Measurements from ENCODE around the gene XPNPEP2.

Gene XPNPEP2

DNA sequence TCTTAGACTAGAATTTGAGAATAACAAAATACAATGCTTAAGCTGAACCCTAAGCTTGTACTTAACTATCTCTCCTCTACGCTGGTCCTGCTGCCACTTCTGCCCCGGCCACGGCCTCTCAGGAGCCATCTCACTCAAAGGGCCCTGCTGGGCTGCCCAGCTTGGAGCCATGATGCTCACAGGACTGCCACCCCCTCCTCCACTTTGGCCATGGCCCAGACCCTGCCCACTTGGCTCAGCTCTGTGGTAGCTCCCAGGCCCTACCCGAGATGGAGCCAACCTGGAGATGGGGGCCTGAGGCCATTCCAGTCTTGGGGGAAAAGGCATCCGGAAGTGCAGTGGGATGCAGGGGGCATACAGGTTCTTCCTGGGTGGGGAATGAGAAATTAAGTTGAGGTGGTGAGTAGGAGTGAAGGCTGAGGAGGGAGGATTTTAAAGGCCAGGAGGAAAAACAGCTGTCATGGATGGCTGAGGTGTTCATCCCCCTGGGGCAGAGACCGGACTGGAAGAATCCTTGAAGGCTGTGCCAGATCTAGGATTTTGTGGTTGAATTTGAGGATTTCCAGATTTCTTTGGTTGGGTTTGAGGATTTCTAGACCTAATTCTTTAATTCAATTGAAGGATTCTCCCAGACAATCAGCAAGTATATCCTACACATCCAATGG is 41.8 kb downstream of the XPNPEP2 start:
- no peak for DNase-seq

GRCh38 chrX:129781134-129781672 is 42.4 kb downstream of the XPNPEP2 start:
- DNase-seq = no peak

DNA sequence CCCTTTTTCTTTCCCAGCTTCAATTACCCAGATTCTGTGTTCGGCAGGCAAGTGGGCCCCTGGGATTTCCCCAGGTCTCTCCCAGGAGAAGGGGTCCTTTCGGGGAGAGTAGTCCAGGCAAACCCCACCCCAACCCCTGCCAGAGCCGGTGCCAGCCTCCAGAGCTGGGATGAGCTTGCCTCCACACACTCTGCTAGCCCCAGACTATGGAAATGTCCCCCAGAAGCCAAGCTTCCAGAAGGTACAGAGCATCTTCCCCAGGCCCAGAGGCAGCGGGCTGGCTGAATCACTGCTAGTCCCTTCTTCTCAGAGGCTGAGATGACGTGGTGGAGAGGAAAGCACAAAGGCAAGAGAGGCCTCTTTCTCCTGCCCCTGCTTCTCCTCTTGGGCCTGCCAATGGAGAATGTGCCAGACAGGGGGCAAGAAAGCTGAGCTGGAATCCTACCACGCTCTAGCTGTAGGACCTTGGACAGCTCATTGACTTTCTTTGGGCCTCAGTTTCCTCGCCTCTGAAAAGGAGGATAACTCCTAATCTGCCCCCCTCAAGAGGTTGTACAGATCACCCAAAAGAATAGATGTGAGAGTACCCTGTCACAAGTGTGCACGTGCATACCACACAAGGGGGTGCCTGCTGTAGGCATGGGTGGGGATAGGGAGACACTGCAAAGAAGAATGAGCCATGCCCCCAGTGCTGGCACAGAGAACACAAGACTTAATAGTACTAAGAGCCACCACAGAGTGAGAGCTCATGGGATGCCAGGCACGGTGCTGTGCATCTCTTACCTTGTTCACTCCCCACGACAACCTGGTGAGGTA is 43.1 kb downstream of the XPNPEP2 start:
- DNase-seq = no peak

GRCh38 chrX:129782706-129783105 is 43.9 kb downstream of the XPNPEP2 start:
- DNase-seq = no peak

- DNase-seq = no peak
Measured at GRCh38 chrX:129783291-129783713, 44.5 kb downstream of the XPNPEP2 start.

- no peak for DNase-seq
Measured at GRCh38 chrX:129784371-129784770, 45.6 kb downstream of the XPNPEP2 start.

DNA sequence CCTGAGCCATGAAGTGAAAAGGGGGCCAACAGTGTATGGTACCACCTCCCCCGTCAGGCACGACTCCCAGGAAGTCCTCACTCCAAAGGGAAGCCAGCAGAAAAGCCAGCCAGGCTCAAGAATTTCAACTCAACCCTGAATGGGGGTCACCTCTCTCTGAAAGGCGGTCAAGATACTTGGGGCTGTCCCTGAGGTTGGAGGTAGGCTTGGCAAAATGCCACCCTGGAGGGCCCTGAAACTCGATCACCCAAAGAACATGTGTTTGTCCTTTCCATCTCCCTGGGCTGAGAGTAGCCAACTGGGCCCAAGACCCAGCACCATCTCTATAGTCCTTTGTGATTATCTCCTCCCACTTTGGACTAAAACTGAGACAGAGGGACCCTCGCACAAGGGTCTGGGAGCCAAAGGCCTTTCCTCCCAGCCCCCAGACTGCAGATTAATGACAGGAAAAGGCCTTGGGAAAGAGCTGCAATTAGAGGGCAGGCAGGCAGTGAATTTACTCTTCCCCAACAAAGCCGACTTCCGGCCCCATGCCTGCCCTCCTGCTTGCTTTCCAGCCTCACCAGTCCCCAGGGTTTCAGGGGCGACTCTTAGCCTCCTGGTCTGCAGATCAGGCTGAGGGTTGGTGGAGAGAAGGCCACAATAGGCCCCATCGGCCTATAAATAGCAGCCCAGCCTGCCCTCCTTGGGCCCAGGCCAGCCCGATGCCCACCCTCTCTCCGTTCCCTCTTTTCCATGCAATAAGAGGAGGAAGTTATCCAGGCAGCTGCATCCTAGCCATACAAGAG is 46.6 kb downstream of the XPNPEP2 start:
- DNase-seq = no peak

DNA sequence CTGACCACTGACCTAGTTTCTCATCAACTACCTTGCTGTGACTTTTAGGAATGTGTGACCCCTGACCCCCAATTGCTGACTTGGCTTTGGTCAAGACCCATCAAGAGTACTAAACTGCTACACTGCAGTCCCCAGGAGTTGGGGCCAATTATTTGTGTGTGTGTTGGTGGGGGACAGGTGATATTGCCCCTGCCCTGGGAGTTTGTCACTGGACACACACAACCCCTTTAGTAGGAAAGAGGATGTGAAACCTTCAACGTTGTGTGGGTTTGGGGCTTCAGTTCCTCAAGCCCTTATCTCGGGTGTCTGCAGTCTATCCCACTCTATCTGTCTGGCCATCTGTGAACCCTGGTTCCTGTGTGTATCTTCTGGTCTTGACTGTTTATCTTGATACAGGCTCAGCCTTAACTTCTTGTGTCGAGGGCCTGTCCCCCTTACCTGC is 47.5 kb downstream of the XPNPEP2 start:
- no peak for DNase-seq

GRCh38 chrX:129787336-129788055 is 48.7 kb downstream of the XPNPEP2 start:
- no peak for DNase-seq

DNA sequence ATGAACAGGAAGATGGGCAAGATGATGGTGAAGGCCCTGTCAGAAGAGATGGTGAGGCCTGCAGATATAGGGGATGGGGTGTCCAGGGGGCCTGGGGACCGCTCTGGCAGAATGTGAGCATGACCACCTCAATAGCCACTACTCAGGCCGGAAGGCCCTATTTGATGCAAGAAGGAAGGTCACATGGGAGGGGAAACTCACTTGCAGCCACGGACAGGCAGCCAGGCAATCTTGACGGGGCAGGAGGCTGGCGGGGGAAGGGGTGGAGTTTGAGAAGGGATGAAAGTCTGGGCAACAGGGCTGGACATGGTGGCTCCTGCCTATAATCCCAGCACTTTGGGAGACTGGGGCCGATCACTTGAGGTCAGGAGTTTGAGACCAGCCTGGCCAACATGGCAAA is 49.7 kb downstream of the XPNPEP2 start:
- DNase-seq = no peak

DNA sequence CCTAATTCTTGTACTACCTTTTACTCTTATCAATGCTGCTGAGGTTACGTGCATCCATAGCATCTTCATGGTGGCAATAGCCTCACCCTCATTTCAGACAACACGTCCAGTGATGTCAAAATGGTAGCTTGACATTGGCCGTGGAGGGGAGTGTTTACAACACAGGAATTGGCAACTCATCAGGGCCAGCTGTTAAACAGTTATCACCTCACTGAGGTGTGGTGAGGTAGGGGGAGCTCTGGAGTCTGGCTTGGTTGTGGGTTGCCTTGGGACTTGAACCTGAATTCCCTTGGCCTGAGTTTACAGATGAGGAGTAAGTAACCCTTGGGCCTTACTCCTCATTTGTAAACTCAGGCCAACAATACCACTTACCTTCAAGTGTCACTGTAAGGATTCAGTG is 51.4 kb downstream of the XPNPEP2 start:
- no peak for DNase-seq

GRCh38 chrX:129790808-129791207 is 52.0 kb downstream of the XPNPEP2 start:
- no peak for DNase-seq

DNA sequence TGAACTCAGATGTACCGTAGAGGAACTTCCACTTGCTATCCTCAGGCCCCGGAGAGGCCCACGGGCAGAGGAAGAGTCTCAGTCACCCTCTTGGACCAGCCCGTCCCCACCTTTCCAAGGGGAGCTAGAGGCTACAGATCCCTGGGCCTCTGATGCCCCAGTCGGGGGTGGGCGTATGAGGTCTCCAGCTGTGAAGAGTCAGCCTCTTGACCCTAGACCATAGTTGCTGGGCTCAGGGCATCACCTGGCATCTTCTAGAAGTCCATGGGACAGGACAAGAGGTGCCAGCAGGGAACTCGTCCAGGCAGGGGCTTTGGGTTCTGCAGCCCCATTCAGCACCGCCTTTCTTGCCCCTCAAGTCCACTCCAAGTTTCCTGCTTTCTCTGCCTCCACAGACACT is 52.6 kb downstream of the XPNPEP2 start:
- DNase-seq = no peak

DNA sequence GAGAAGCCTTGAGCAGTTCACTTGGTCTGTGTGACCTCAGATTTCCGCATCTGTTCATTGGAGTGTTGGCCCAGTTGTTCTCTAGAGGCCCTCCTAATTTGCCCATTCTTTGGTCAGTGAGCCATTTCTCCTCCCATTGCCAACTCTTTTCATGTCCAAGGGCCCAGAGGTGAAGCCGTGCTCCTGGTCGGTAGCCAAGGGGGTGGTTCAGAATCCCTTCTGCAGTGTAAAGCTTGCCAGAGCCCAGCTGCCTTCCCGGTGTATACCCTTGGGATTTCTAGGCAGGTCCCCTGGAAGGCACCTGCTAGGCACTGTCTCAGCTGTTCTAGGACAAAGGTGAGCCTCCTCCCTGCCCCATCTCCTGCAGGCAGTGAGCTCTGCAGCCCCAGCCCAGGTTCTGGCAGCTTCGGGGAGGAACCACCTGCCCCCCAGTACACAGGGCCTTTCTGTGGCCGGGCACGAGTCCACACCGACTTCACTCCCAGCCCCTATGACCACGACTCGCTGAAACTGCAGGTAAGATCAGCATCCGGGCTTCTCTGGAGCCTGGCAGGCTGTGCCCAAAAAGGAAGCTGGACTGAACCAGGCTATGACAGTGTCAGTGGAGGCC is 53.3 kb downstream of the XPNPEP2 start:
- no peak for DNase-seq

- no peak for DNase-seq
Measured at GRCh38 chrX:129792586-129793291, 54.0 kb downstream of the XPNPEP2 start.

DNA sequence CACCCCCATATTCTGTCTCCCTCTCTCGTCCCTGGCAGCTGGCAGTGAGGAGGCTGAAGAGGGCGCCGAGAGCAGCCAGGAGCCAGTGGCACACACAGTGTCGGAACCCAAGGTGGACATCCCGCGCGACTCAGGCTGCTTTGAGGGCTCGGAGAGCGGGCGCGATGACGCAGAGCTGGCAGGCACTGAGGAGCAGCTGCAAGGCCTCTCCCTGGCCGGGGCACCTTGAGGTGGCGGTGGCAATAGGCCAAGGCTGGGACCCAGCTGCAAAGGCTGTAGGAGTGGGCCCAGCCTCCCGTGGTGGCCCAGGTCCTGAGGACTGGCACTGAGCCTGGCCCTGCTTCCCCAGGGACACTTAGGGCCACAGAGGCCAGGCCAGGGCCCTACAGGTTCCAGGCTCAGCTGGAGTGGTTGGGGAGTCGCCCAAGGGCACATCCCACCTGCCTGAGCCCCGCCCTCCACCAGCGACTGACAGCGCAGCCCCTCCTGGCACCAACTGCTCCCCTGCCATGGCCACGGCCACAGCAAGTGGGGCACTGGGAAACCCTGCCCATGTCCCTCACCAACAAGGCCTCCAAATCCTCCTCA is 54.9 kb downstream of the XPNPEP2 start:
- no peak for DNase-seq

DNA sequence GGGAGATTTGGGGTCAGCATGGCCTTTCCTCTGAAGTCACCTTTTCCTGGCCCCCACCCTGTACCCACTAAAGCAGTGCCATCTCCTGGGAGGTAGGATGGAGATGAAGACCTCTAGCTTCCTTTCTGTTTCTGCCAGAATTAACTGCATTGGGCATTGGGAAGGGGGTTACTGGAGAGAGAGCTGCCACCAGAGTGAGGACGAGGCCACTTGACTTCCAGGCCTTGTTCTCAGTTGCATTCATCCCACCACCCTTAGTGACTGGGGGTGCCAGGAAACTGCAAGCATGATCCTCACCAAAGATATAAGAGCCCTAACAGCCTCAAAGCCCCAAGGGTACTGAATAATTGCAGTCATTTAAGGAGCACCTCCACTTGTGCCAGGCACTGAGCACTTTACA is 56.8 kb downstream of the XPNPEP2 start:
- no peak for DNase-seq

GRCh38 chrX:129797251-129797906 is 58.6 kb downstream of the XPNPEP2 start:
- DNase-seq = no peak

DNA sequence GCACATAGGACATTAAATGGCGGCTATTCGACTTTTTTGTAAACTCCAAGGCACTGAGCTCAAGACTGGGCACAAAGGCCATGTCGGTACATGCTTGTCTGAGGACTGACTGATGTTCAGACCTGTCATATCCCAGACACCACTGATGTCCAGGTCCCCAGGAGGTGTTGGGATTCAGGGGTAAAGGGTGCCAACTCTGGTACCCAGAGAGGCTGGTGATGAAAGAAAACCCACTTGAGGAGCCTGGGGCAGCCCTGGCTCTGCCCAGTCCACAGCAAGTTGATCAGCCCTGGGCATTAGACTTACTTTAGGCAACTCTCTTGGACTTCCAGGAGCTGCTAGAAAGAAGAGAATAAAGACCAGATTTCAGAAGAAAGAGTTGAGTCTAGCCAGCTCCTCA is 59.7 kb downstream of the XPNPEP2 start:
- DNase-seq = no peak

GRCh38 chrX:129798888-129799287 is 60.1 kb downstream of the XPNPEP2 start:
- DNase-seq = no peak
